GM19025 (cell line): Measurements from ENCODE around the gene KCNE1.

ENCODE experiments used
- ATAC-seq: cut with Tn5 transposase; IDR thresholded peaks from one replicate; pipeline ENCODE4 v1.9.1; 2021; ENCODE audit warnings: mild to moderate bottlenecking, low read depth, moderate library complexity; ENCODE audit not compliant: unreplicated experiment

The KCNE1 gene

GRCh38 chr21:34536820-34537219, 24.8 kb upstream of the KCNE1 start:
- ATAC-seq = no peak

GRCh38 chr21:34536311-34536710, 24.3 kb upstream of the KCNE1 start:
- ATAC-seq = no peak

GRCh38 chr21:34535886-34536285, 23.9 kb upstream of the KCNE1 start:
- ATAC-seq = no peak

GRCh38 chr21:34534522-34534921, 22.5 kb upstream of the KCNE1 start:
- no peak for ATAC-seq

GRCh38 chr21:34533938-34534337, 21.9 kb upstream of the KCNE1 start:
- ATAC-seq = no peak

GRCh38 chr21:34531399-34531798, 19.4 kb upstream of the KCNE1 start:
- ATAC-seq = no peak

GRCh38 chr21:34530261-34530660, 18.3 kb upstream of the KCNE1 start:
- no peak for ATAC-seq

- ATAC-seq = no peak
Observed at GRCh38 chr21:34528131-34528561, 16.1 kb upstream of the KCNE1 start.

- ATAC-seq = no peak
Observed at GRCh38 chr21:34526618-34527290, 14.7 kb upstream of the KCNE1 start.

- no peak for ATAC-seq
Observed at GRCh38 chr21:34526241-34526617, 14.2 kb upstream of the KCNE1 start.

- ATAC-seq = no peak
Observed at GRCh38 chr21:34524646-34525601, 12.9 kb upstream of the KCNE1 start.

GRCh38 chr21:34523019-34523555, 11.1 kb upstream of the KCNE1 start:
- no peak for ATAC-seq

- no peak for ATAC-seq
Observed at GRCh38 chr21:34522284-34522683, 10.3 kb upstream of the KCNE1 start.

GRCh38 chr21:34521561-34521960, 9.6 kb upstream of the KCNE1 start:
- no peak for ATAC-seq

GRCh38 chr21:34520764-34521508, 8.9 kb upstream of the KCNE1 start:
- no peak for ATAC-seq

GRCh38 chr21:34520281-34520680, 8.3 kb upstream of the KCNE1 start:
- no peak for ATAC-seq

- ATAC-seq = no peak
Observed at GRCh38 chr21:34519694-34520093, 7.7 kb upstream of the KCNE1 start.

- ATAC-seq = no peak
Observed at GRCh38 chr21:34519016-34519415, 7.0 kb upstream of the KCNE1 start.

- ATAC-seq = no peak
Observed at GRCh38 chr21:34518301-34518700, 6.3 kb upstream of the KCNE1 start.

- no peak for ATAC-seq
Observed at GRCh38 chr21:34517491-34518245, 5.7 kb upstream of the KCNE1 start.
